ENCODE results near the gene SMCR8.
A peak's percentile ranks its signal among the peaks of the same experiment; 100 is the strongest.
"Not testable (repeated sequence)": the region's sequence is repeated elsewhere in the genome, so short reads cannot be mapped to it uniquely, and the experiment has no call there.

Gene SMCR8

DNA sequence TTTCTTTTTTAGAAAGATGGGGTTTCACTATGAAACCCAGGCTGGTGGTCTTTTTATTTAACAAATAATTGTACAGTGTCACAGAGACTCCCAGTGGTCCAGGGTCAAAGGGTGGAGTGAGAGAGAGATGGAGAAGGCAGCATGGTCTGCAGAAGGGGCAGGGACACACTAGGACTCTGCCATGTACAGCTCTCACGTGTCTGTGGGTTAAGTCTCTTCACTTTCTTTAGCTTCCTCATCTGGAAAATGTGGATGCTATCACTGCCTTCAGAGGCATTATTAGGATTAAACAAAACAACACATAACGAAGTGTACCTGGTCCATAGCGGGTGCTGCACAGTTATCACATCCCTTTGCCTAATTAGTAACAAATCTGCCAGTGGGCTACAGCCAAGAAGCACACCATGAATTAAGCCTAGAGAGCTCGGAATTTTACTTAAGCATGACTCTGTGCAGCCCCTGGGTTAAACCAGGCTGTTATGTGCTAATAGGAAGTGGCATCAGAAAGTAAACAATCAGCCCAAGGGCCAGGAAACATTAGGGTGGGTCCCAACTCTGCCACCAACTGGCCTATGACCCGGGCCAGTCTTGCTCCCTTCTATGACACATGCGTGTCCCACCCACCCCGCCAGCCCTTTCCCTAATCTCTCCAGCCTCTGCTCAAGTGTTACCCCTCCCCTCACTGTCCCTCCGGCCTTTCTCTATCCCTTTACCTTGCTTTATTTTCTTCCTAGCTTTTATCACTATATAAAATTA is 14.2 kb upstream of the SMCR8 start:
- in situ Hi-C loops (cut with HindIII; ENCODE audit: low pct_unique_long_range_greater_than_20kb, low sequenced_read_pairs): no loop called here
- DNase-seq (ENCODE audit: low read depth in 1 of 2, low spot score in 1 of 2): no peak

DNA sequence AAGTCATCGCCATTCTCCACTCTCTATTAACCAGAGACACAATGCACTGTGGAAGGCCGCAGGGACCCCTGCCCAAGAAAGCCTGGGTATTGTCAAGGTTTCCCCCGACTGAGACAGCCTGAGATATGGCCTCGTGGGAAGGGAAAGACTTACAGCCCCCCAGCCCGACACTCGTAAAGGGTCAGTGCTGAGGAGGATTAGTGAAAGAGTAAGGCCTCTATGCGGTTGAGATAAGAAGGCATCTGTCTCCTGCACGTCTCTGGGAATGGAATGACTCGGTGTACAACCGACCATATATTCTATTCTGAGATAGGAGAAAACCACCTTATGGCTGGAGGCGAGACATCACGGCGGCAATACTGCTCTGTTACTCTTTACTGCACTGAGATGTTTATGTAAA is 11.9 kb upstream of the SMCR8 start:
- in situ Hi-C loops (cut with HindIII; ENCODE audit: low pct_unique_long_range_greater_than_20kb, low sequenced_read_pairs); DNase-seq (ENCODE audit: low read depth in 1 of 2, low spot score in 1 of 2): not testable (repeated sequence)

More for the DNA sequence above, 14.2 kb upstream of the SMCR8 start:
- no peak for TF ChIP-seq JUND (IDR thresholded peaks at IDR 0.05; ENCODE audit: low read depth)

DNA sequence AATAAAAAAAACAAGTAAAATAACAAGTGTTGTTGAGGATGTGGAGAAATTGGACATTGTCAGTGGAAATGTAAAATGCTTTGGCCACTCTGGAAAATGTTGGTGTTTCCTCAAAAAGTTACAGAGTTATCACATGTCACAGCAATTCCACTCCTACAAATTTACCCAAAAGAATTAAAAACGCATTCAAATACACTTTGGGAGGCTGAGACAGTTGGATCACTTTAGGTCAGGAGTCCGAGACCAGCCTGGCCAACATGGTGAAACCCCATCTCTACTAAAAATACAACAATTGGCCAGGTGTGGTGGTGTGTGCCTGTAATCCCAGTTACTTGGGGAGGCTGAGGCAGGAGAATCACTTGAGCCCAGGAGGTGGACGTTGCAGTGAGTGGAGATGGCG is 5.9 kb upstream of the SMCR8 start:
- in situ Hi-C loops (cut with HindIII; ENCODE audit: low pct_unique_long_range_greater_than_20kb, low sequenced_read_pairs): no loop called here
- TF ChIP-seq JUND (IDR thresholded peaks at IDR 0.05; ENCODE audit: low read depth): no peak
- DNase-seq (ENCODE audit: low read depth in 1 of 2, low spot score in 1 of 2): no peak

- in situ Hi-C loops (cut with HindIII; ENCODE audit: low pct_unique_long_range_greater_than_20kb, low sequenced_read_pairs): no loop called here
- DNase-seq (ENCODE audit: low read depth in 1 of 2, low spot score in 1 of 2): peak in 1 of 2 experiments; percentile 42
- TF ChIP-seq JUND (IDR thresholded peaks at IDR 0.05; ENCODE audit: low read depth): no peak
Measured at GRCh38 chr17:18314059-18314730, 898 bp upstream of the SMCR8 start.

DNA sequence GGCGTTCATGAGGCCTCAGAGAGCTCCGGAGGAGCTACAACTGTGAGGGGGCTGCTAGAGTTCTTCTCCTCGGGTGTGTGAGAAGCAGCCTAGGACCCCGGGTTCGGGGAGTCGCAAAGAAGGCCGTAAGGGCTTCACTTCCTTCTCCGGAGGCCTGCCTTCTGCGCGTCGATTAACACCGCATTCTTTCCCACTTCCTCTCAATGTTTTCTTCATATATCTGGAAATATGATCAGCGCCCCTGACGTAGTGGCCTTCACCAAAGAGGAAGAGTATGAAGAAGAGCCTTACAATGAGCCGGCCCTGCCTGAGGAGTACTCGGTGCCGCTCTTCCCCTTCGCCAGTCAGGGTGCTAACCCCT is 449 bp downstream of the SMCR8 start:
- in situ Hi-C loops (cut with HindIII; ENCODE audit: low pct_unique_long_range_greater_than_20kb, low sequenced_read_pairs): no loop called here
- no peak for DNase-seq (ENCODE audit: low read depth in 1 of 2, low spot score in 1 of 2)
- TF ChIP-seq JUND (IDR thresholded peaks at IDR 0.05; ENCODE audit: low read depth): no peak

DNA sequence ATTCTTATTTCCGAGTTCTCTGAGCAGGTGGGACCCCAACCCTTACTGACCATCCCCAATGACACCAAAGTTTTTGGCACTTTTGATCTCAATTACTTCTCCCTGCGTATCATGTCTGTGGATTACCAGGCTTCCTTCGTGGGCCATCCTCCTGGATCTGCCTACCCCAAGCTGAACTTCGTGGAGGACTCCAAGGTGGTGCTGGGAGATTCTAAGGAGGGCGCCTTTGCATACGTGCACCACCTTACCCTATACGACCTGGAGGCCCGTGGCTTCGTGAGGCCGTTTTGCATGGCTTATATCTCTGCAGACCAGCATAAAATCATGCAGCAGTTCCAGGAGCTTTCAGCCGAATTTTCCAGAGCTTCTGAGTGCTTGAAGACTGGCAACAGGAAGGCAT is 868 bp downstream of the SMCR8 start:
- no peak for DNase-seq (ENCODE audit: low read depth in 1 of 2, low spot score in 1 of 2)
- TF ChIP-seq JUND (IDR thresholded peaks at IDR 0.05; ENCODE audit: low read depth): no peak
- in situ Hi-C loops (cut with HindIII; ENCODE audit: low pct_unique_long_range_greater_than_20kb, low sequenced_read_pairs): no loop called here

DNA sequence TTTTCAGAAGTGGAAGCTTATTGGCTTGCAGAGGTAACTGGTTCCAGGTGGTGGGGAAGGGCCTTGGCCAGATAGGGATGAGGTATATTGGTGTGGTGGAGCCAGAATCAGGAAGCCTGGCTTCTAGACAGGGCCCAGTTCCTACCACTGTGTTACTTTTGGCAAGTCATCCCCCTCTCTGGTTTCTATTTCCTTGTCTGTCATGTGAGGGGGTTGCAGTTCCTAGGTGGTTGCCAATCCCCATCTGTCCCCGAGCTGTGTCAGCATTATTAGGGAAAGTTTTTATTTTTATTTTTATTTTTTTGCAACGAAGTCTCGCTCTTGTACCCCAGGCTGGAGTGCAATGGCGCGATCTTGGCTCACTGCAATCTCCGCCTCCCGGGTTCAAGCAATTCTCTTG is 3.0 kb downstream of the SMCR8 start:
- no peak for TF ChIP-seq JUND (IDR thresholded peaks at IDR 0.05; ENCODE audit: low read depth)
- in situ Hi-C loops (cut with HindIII; ENCODE audit: low pct_unique_long_range_greater_than_20kb, low sequenced_read_pairs): no loop called here
- no peak for DNase-seq (ENCODE audit: low read depth in 1 of 2, low spot score in 1 of 2)

GRCh38 chr17:18318771-18319450 is 3.8 kb downstream of the SMCR8 start:
- in situ Hi-C loops (cut with HindIII; ENCODE audit: low pct_unique_long_range_greater_than_20kb, low sequenced_read_pairs): no loop called here
- TF ChIP-seq JUND (IDR thresholded peaks at IDR 0.05; ENCODE audit: low read depth): no peak

DNA sequence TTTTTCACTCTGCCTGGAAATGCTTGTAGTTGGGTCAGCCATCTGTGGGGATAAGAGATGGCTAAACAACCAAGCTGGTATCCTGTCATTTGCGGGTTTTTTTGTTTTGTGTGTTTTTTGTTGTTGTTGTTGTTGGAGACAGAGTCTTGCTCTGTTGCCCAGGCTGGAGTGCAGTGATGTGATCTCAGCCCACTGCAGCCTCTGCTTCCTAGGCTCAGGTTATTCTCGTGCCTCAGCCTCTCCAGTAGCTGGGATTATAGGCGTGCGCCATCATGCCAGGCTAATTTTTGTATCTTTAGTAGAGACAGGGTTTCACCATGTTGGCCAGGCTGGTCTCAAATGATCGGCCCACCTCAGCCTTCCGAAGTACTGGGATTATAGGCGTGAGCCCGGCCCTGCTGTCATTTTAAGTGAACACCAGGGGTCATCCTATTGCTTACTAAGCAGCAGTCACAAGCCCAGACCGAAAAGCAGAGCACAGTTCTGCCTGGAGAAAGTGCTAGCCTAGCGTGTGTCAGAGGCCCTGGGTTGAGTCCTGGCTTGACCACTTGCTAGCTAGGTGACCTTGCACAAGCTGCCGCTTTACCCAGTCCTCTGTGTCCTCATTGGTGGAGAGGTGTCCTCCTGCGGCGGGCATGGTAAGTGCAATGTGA is 4.6 kb downstream of the SMCR8 start:
- peak in 1 of 2 experiments; percentile 68 for DNase-seq (ENCODE audit: low read depth in 1 of 2, low spot score in 1 of 2)
- in situ Hi-C loops (cut with HindIII; ENCODE audit: low pct_unique_long_range_greater_than_20kb, low sequenced_read_pairs): no loop called here
- no peak for TF ChIP-seq JUND (IDR thresholded peaks at IDR 0.05; ENCODE audit: low read depth)

More at GRCh38 chr17:18318771-18319450, 3.8 kb downstream of the SMCR8 start:
- no peak for DNase-seq (ENCODE audit: low read depth in 1 of 2, low spot score in 1 of 2)

DNA sequence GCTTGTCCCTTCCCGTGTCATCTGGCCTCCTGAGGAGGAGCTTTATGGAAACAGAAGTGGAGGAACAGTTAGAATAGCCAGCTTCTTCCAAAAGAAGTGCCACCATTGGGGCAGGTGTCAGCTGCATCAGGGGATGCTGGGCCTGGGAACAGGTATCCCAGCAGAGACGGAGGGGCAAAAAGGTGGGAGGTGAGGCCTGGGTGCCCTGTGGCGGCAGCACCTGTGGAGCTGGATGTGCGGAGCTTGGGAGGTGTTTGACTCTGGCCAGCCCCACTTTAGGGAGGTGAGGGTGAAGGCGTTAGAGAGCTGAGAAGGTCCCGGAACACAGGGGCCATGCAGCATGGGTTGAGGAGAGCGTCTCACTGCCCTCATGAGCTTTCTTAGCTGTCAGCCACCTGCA is 5.2 kb downstream of the SMCR8 start:
- in situ Hi-C loops (cut with HindIII; ENCODE audit: low pct_unique_long_range_greater_than_20kb, low sequenced_read_pairs): no loop called here

GRCh38 chr17:18321309-18321708 is 6.2 kb downstream of the SMCR8 start:
- peak in 1 of 2 experiments; percentile 63 for DNase-seq (ENCODE audit: low read depth in 1 of 2, low spot score in 1 of 2)
- in situ Hi-C loops (cut with HindIII; ENCODE audit: low pct_unique_long_range_greater_than_20kb, low sequenced_read_pairs): no loop called here
- TF ChIP-seq JUND (IDR thresholded peaks at IDR 0.05; ENCODE audit: low read depth): no peak

More for the DNA sequence above, 5.2 kb downstream of the SMCR8 start:
- no peak for DNase-seq (ENCODE audit: low read depth in 1 of 2, low spot score in 1 of 2)
- TF ChIP-seq JUND (IDR thresholded peaks at IDR 0.05; ENCODE audit: low read depth): no peak

DNA sequence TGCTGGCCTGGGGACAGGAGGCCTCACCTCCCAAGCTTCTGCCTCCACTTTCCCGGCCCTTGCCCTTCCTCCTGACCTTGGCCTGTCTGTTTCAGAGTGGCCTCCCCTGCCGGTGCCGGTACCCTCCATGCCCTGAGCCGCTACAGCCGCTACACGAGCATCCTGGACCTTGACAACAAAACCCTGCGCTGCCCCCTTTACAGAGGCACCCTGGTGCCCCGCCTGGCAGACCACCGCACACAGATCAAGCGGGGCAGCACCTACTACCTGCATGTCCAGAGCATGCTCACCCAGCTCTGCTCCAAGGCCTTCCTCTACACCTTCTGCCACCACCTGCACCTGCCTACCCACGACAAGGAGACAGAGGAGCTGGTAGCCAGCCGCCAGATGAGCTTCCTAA is 7.4 kb downstream of the SMCR8 start:
- in situ Hi-C loops (cut with HindIII; ENCODE audit: low pct_unique_long_range_greater_than_20kb, low sequenced_read_pairs): no loop called here
- DNase-seq (ENCODE audit: low read depth in 1 of 2, low spot score in 1 of 2): no peak
- TF ChIP-seq JUND (IDR thresholded peaks at IDR 0.05; ENCODE audit: low read depth): no peak

- in situ Hi-C loops (cut with HindIII; ENCODE audit: low pct_unique_long_range_greater_than_20kb, low sequenced_read_pairs): no loop called here
- peak in 1 of 2 experiments; percentile 49 for DNase-seq (ENCODE audit: low read depth in 1 of 2, low spot score in 1 of 2)
- no peak for TF ChIP-seq JUND (IDR thresholded peaks at IDR 0.05; ENCODE audit: low read depth)
Measured at GRCh38 chr17:18323007-18323406, 7.9 kb downstream of the SMCR8 start.

Measured in T47D (cell line).